DND-41 (cell line): ENCODE results near the gene TOMM22.

Experiments
- ATAC-seq: fragments of 200-7000 bp; cut with Tn5 transposase; 3 replicates; pipeline ENCODE4 v1.9.1; 2021; ENCODE audit warnings: low read depth; ENCODE audit not compliant: insufficient read depth
- DNase-seq: peaks from one replicate; pipeline ENCODE4 v3.0.0-alpha.2; 2020
- H2AFZ ChIP-seq: 2 replicates; pipeline ENCODE4 v1.6.0; 2012; ENCODE audit warnings: low read depth, low read length
- H3K27ac ChIP-seq: 2 replicates; pipeline ENCODE4 v1.5.1; 2012; ENCODE audit warnings: low read length, inconsistent platforms
- H3K27me3 ChIP-seq: fragments of 200-600 bp; sonication (generic); 2 replicates; pipeline ENCODE4 v1.6.0; 2012; ENCODE audit warnings: low read length, mild to moderate bottlenecking, inconsistent platforms; ENCODE audit not compliant: insufficient read depth, poor library complexity
- H3K36me3 ChIP-seq: 2 replicates; pipeline ENCODE4 v1.5.1; 2012; ENCODE audit warnings: low read length, inconsistent platforms; ENCODE audit not compliant: insufficient read depth
- H3K4me1 ChIP-seq: 2 replicates; pipeline ENCODE4 v1.5.1; 2012; ENCODE audit warnings: mild to moderate bottlenecking, low read length; ENCODE audit not compliant: insufficient read depth
- H3K4me2 ChIP-seq: 2 replicates; pipeline ENCODE4 v1.6.0; 2012; ENCODE audit warnings: mild to moderate bottlenecking, moderate library complexity, low read length, inconsistent platforms; ENCODE audit not compliant: insufficient read depth
- H3K4me3 ChIP-seq, 2 experiments: fragments of 200-600 bp in 1 of 2; shearing (Covaris generic) in 1 of 2; 2 replicates each; pipeline ENCODE4 v1.5.1; 2012 to 2016; ENCODE audit warnings: inconsistent platforms in 2 of 2, low read length in 2 of 2, mild to moderate bottlenecking in 2 of 2, low read depth in 1 of 2, moderate library complexity in 1 of 2
- H3K79me2 ChIP-seq: 2 replicates; pipeline ENCODE4 v1.6.0; 2012; ENCODE audit warnings: low read length, inconsistent platforms; ENCODE audit not compliant: insufficient read depth
- H3K9ac ChIP-seq: 2 replicates; pipeline ENCODE4 v1.6.0; 2012; ENCODE audit warnings: low read depth, mild to moderate bottlenecking, inconsistent platforms, low read length, moderate library complexity
- H3K9me3 ChIP-seq: 2 replicates; pipeline ENCODE4 v1.5.1; 2012; ENCODE audit warnings: low read length, moderate library complexity, mild to moderate bottlenecking, inconsistent platforms; ENCODE audit not compliant: insufficient read depth, severe bottlenecking
- H4K20me1 ChIP-seq: 2 replicates; pipeline ENCODE4 v1.6.0; 2012; ENCODE audit warnings: low read length; ENCODE audit not compliant: insufficient read depth
- CTCF ChIP-seq: IDR thresholded peaks from 2 replicates; pipeline ENCODE4 v1.5.1; 2012; ENCODE audit warnings: borderline replicate concordance, low read length, moderate library complexity, mild to moderate bottlenecking; ENCODE audit not compliant: poor library complexity, severe bottlenecking; ENCODE audit errors: extremely low read depth
- EZH2 ChIP-seq: IDR thresholded peaks from 3 replicates; pipeline ENCODE4 v1.6.1; 2012; ENCODE audit warnings: borderline replicate concordance, low read depth, mild to moderate bottlenecking, moderate library complexity, low read length, inconsistent platforms; ENCODE audit not compliant: severe bottlenecking

Gene TOMM22

GRCh38 chr22:38727123-38727522, 45.4 kb downstream of the TOMM22 start:
- peaks cover 100% of the 10 kb centered on the region for H3K36me3 ChIP-seq
- ATAC-seq (no peak), DNase-seq (no peak)
- no peak overlapping the region for H2AFZ ChIP-seq
- H3K9ac ChIP-seq = no peak overlapping the region
- no peak overlapping the region for H3K4me2 ChIP-seq
- H3K79me2 ChIP-seq = no peaks in the 10 kb centered on the region
- H4K20me1 ChIP-seq = peaks cover 27% of the 10 kb centered on the region
- no peaks in the 10 kb centered on the region for H3K27me3 ChIP-seq
- H3K9me3 ChIP-seq = no peaks in the 10 kb centered on the region
- H3K4me1 ChIP-seq = no peaks in the 10 kb centered on the region
- no peak for TF ChIP-seq CTCF
- no peak for TF ChIP-seq EZH2
- H3K4me3 ChIP-seq = no peak overlapping the region
- no peak overlapping the region for H3K27ac ChIP-seq

- H4K20me1 ChIP-seq = peaks cover 28% of the 10 kb centered on the region
- no peak for ATAC-seq
- H2AFZ ChIP-seq = no peak overlapping the region
- no peaks in the 10 kb centered on the region for H3K4me1 ChIP-seq
- no peak overlapping the region for H3K4me2 ChIP-seq
- no peaks in the 10 kb centered on the region for H3K79me2 ChIP-seq
- no peaks in the 10 kb centered on the region for H3K27me3 ChIP-seq
- TF ChIP-seq CTCF (no peak), EZH2 (no peak)
- no peak overlapping the region for H3K9ac ChIP-seq
- no peak overlapping the region for H3K27ac ChIP-seq
- no peak overlapping the region for H3K4me3 ChIP-seq
- no peak for DNase-seq
- peaks cover 98% of the 10 kb centered on the region for H3K36me3 ChIP-seq
- H3K9me3 ChIP-seq = no peaks in the 10 kb centered on the region
These were observed 46.0 kb downstream of the TOMM22 start for GRCh38 chr22:38727530-38728451.

GRCh38 chr22:38728871-38729796, 47.4 kb downstream of the TOMM22 start:
- Histone ChIP-seq H3K9me3 (no peaks in the 10 kb centered on the region), H2AFZ (no peak overlapping the region), H3K79me2 (no peaks in the 10 kb centered on the region), H3K4me2 (no peak overlapping the region), H3K4me3 (no peak overlapping the region), H3K27me3 (no peaks in the 10 kb centered on the region), H3K4me1 (no peaks in the 10 kb centered on the region), H3K36me3 (peaks cover 98% of the 10 kb centered on the region), H3K27ac (no peak overlapping the region), H4K20me1 (peaks cover 33% of the 10 kb centered on the region), H3K9ac (no peak overlapping the region)
- TF ChIP-seq CTCF (no peak), EZH2 (no peak)
- ATAC-seq (no peak), DNase-seq (no peak)
